Lower leg skin (tissue), 3 donors: ENCODE data around the gene MRPL21.

Source experiments
- CTCF ChIP-seq, 3 donors: fragments of 450-650 bp; IDR thresholded peaks; one replicate each; pipeline ENCODE4 v1.5.1; 2016; ENCODE audit warnings: antibody characterized with exemption in 3 of 3, mild to moderate bottlenecking in 3 of 3, moderate library complexity in 2 of 3
- POLR2A ChIP-seq, 2 donors: fragments of 450-650 bp; IDR thresholded peaks; one replicate each; pipeline ENCODE4 v1.6.1; 2016 to 2017; ENCODE audit warnings: antibody characterized with exemption in 2 of 2, mild to moderate bottlenecking in 1 of 2, moderate library complexity in 1 of 2

GRCh38 chr11:68934666-68935065 lies 31.0 kb upstream of the MRPL21 start:
- TF ChIP-seq CTCF (IDR thresholded peaks at IDR 0.05) (no peak), POLR2A (IDR thresholded peaks at IDR 0.05) (no peak)
